H1 (cell line): ENCODE measurements around the gene QDPR. TPM values are rescaled to one million over a fixed set of nuclear protein-coding genes. Genes with fewer than 3 reads are reported as not detected.

Source experiments
- CTCF ChIA-PET: fragments of 300-600 bp; sonication (Branson Sonifier 250); formaldehyde crosslinking; loops from one replicate; lab custom pipeline; 2021; ENCODE audit not compliant: partially characterized antibody; lab: Charles Lee
- POLR2A ChIA-PET: fragments of 300-600 bp; sonication (Branson Sonifier 250); formaldehyde crosslinking; loops from one replicate; lab custom pipeline; 2021; ENCODE audit warnings: inconsistent platforms; ENCODE audit not compliant: partially characterized antibody; lab: Charles Lee
- DNase-seq, 2 experiments: peaks; one replicate each; pipeline versions ENCODE4 v3.0.0 to v3.0.0-alpha.2; 2010 to 2022; ENCODE audit warnings: low spot score in 2 of 2, low read depth in 1 of 2, mixed read lengths in 1 of 2
- FAIRE-seq: peaks from 2 replicates; lab custom pipeline; 2011; peaks lifted over from hg19 to GRCh38; lab: Jason Lieb, UNC
- H2AFZ ChIP-seq: 2 replicates; pipeline ENCODE4 v1.8.1; 2012; ENCODE audit warnings: low read length, inconsistent platforms
- H2AK5ac ChIP-seq: 2 replicates; pipeline ENCODE4 v1.6.1; 2013; ENCODE audit warnings: low read depth, low read length
- H2BK120ac ChIP-seq: replicated peaks from 2 replicates; pipeline ENCODE3; 2013; ENCODE audit warnings: low read depth, low read length, inconsistent platforms
- H2BK12ac ChIP-seq: 2 replicates; pipeline ENCODE4 v1.6.1; 2013; ENCODE audit warnings: low read depth, low read length
- H2BK15ac ChIP-seq: 2 replicates; pipeline ENCODE4 v1.6.1; 2013; ENCODE audit warnings: low read length
- H2BK20ac ChIP-seq: 2 replicates; pipeline ENCODE4 v1.6.1; 2013; ENCODE audit warnings: low read length
- H2BK5ac ChIP-seq: 2 replicates; pipeline ENCODE4 v1.6.1; 2013; ENCODE audit warnings: low read depth, low read length
- H3K14ac ChIP-seq: 2 replicates; pipeline ENCODE4 v1.6.1; 2013; ENCODE audit warnings: inconsistent platforms; ENCODE audit not compliant: insufficient read length
- H3K18ac ChIP-seq: 2 replicates; pipeline ENCODE4 v1.6.1; 2013; ENCODE audit warnings: low read length; ENCODE audit errors: extremely low read depth
- H3K23ac ChIP-seq: 2 replicates; pipeline ENCODE4 v1.6.1; 2013; ENCODE audit warnings: inconsistent platforms; ENCODE audit not compliant: insufficient read length
- H3K23me2 ChIP-seq: 2 replicates; pipeline ENCODE4 v1.6.1; 2013; ENCODE audit warnings: low read depth, low read length
- H3K27ac ChIP-seq: 2 replicates; pipeline ENCODE4 v1.6.1; 2011; ENCODE audit warnings: low read depth, low read length, inconsistent platforms
- H3K27me3 ChIP-seq, 4 experiments: replicated peaks in 1 of 4; 1 replicate in 1 of 4; 2 replicates in 3 of 4; pipeline versions ENCODE4 v1.6.1 to v1.8.1; 2011 to 2013; ENCODE audit warnings: low read length in 3 of 4, mild to moderate bottlenecking in 3 of 4, inconsistent platforms in 2 of 4, mixed read lengths in 2 of 4, moderate library complexity in 1 of 4; ENCODE audit not compliant: control insufficient read depth in 3 of 4, insufficient read depth in 3 of 4; ENCODE audit errors: extremely low read depth in 1 of 4
- H3K36me3 ChIP-seq, 4 experiments: 2 replicates each; pipeline versions ENCODE4 v1.6.1 to v1.8.1; 2011 to 2013; ENCODE audit warnings: mild to moderate bottlenecking in 4 of 4, low read length in 3 of 4, moderate library complexity in 2 of 4, control low read depth in 1 of 4, inconsistent platforms in 1 of 4; ENCODE audit not compliant: insufficient read depth in 4 of 4, control insufficient read depth in 2 of 4
- H3K4ac ChIP-seq: replicated peaks from 2 replicates; pipeline ENCODE3; 2013; ENCODE audit warnings: low read length, low read depth, mixed read lengths, inconsistent platforms; ENCODE audit not compliant: insufficient read length
- H3K4me1 ChIP-seq, 4 experiments: replicated peaks in 1 of 4; 1 replicate in 1 of 4; 2 replicates in 3 of 4; pipeline versions ENCODE4 v1.6.1 to v1.8.1; 2011 to 2013; ENCODE audit warnings: low read length in 3 of 4, inconsistent platforms in 2 of 4, mixed read lengths in 1 of 4; ENCODE audit not compliant: insufficient read depth in 4 of 4, control insufficient read depth in 3 of 4
- H3K4me2 ChIP-seq, 2 experiments: 2 replicates each; pipeline versions ENCODE4 v1.6.1 to v1.8.1; 2011 to 2013; ENCODE audit warnings: low read depth in 2 of 2, low read length in 2 of 2, control low read depth in 1 of 2, inconsistent platforms in 1 of 2, mild to moderate bottlenecking in 1 of 2; ENCODE audit not compliant: insufficient read depth in 1 of 2
- H3K4me3 ChIP-seq, 4 experiments: fragments of 200-600, 300-600 bp in 1 of 4; sonication (generic), shearing (Covaris generic), sonication (Bioruptor Twin) in 1 of 4; 2 replicates each; pipeline versions ENCODE4 v1.5.1 to v1.8.1; 2011 to 2016; ENCODE audit warnings: low read length in 4 of 4, low read depth in 3 of 4, control low read depth in 2 of 4, inconsistent platforms in 2 of 4, mild to moderate bottlenecking in 2 of 4, mixed read lengths in 1 of 4, moderate library complexity in 1 of 4; ENCODE audit not compliant: insufficient read depth in 2 of 4; ENCODE audit errors: extremely low read depth in 1 of 4
- H3K56ac ChIP-seq: replicated peaks from 2 replicates; pipeline ENCODE3; 2013; ENCODE audit warnings: low read depth, mild to moderate bottlenecking, mixed read lengths, low read length, inconsistent platforms; ENCODE audit not compliant: insufficient read length
- H3K79me1 ChIP-seq: 2 replicates; pipeline ENCODE4 v1.6.1; 2013; ENCODE audit warnings: low read depth, low read length, control low read depth
- H3K79me2 ChIP-seq, 2 experiments: 2 replicates each; pipeline versions ENCODE4 v1.6.1 to v1.8.1; 2012 to 2013; ENCODE audit warnings: low read length in 2 of 2, mild to moderate bottlenecking in 2 of 2, inconsistent platforms in 1 of 2; ENCODE audit not compliant: insufficient read depth in 2 of 2, control insufficient read depth in 1 of 2
- H3K9ac ChIP-seq, 4 experiments: replicated peaks in 1 of 4; 1 replicate in 1 of 4; 2 replicates in 3 of 4; pipeline versions ENCODE4 v1.6.1 to v1.8.1; 2011 to 2013; ENCODE audit warnings: low read depth in 3 of 4, low read length in 3 of 4, control low read depth in 2 of 4, mild to moderate bottlenecking in 2 of 4, moderate library complexity in 2 of 4, inconsistent platforms in 1 of 4; ENCODE audit errors: extremely low read depth in 1 of 4
- H3K9me3 ChIP-seq, 2 experiments: 2 replicates each; pipeline versions ENCODE4 v1.6.1 to v1.8.1; 2012 to 2013; ENCODE audit warnings: mild to moderate bottlenecking in 2 of 2, moderate library complexity in 2 of 2, control low read depth in 1 of 2, inconsistent platforms in 1 of 2, low read depth in 1 of 2, low read length in 1 of 2, mixed read lengths in 1 of 2; ENCODE audit not compliant: insufficient read depth in 2 of 2
- H4K20me1 ChIP-seq, 2 experiments: replicated peaks in 1 of 2; 2 replicates each; pipeline versions ENCODE3 to v1.8.1; 2011 to 2013; ENCODE audit warnings: inconsistent platforms in 2 of 2, low read length in 2 of 2, mild to moderate bottlenecking in 1 of 2; ENCODE audit not compliant: insufficient read depth in 2 of 2, control insufficient read depth in 1 of 2
- H4K5ac ChIP-seq: 2 replicates; pipeline ENCODE4 v1.6.1; 2013; ENCODE audit warnings: low read length, low read depth, mixed read lengths, inconsistent platforms; ENCODE audit not compliant: insufficient read length
- H4K8ac ChIP-seq: 2 replicates; pipeline ENCODE4 v1.8.0; 2013; ENCODE audit warnings: mild to moderate bottlenecking, moderate library complexity, low read length, inconsistent platforms; ENCODE audit not compliant: insufficient read depth; ENCODE audit errors: extremely low read depth
- H4K91ac ChIP-seq: replicated peaks from 2 replicates; pipeline ENCODE3; 2013; ENCODE audit warnings: low read length, mixed read lengths, inconsistent platforms; ENCODE audit not compliant: insufficient read length
- CBX8 ChIP-seq: fragments of 300-800, 300-1000 bp; sonication (generic); IDR thresholded peaks from 2 replicates; pipeline ENCODE4 v1.7.1; 2016; ENCODE audit warnings: low read depth, low read length, borderline replicate concordance
- CEBPB ChIP-seq: IDR thresholded peaks from 2 replicates; pipeline ENCODE4 v1.6.1; 2012; ENCODE audit warnings: low read depth, low read length
- NRF1 ChIP-seq: IDR thresholded peaks from 2 replicates; pipeline ENCODE4 v1.6.1; 2011; ENCODE audit warnings: mild to moderate bottlenecking, low read depth, low read length, improper control_type of control experiment
- POLR2A ChIP-seq, 2 experiments: IDR thresholded peaks; 1 replicate in 1 of 2; 2 replicates in 1 of 2; pipeline ENCODE4 v1.6.1; 2011; ENCODE audit warnings: low read depth in 2 of 2, low read length in 2 of 2, mild to moderate bottlenecking in 2 of 2; ENCODE audit errors: control extremely low read depth in 1 of 2
- RFX5 ChIP-seq: IDR thresholded peaks from 2 replicates; pipeline ENCODE4 v1.6.1; 2011; ENCODE audit warnings: low read depth, low read length, improper control_type of control experiment, borderline replicate concordance
- SIRT6 ChIP-seq: IDR thresholded peaks from one replicate; pipeline ENCODE4 v1.7.1; 2012; ENCODE audit warnings: low read length, inconsistent platforms
- WGBS, 2 experiments: shearing (Covaris generic) in 1 of 2; methylation state at CpG; one replicate each; pipeline versions ENCODE4 v1.1.6 to v1.1.7; 2013 to 2015; ENCODE audit warnings: low lambda C conversion rate in 2 of 2, mixed read lengths in 2 of 2, inconsistent platforms in 1 of 2, low coverage in 1 of 2, missing lambda C conversion rate in 1 of 2; ENCODE audit not compliant: insufficient replicate concordance in 2 of 2, insufficient coverage in 1 of 2, insufficient read length in 1 of 2; ENCODE audit errors: extremely low coverage in 1 of 2, missing lambda C conversion rate in 1 of 2; 5-methylcytosine and 5-hydroxymethylcytosine counted together
- polyA plus RNA-seq, 7 experiments: library from polyadenylated mRNA; depleted of rRNA in 3 of 7; stranded (reverse) in 5 of 7; unstranded in 2 of 7; fragments of >200 nt in 5 of 7; fragments of 200-250 nt in 2 of 7; gene quantifications; 1 replicate in 5 of 7; 2 replicates in 1 of 7; 4 replicates in 1 of 7; pipeline versions ENCODE4 v1.2.1 to v1.2.3, GENCODE V29; 2011 to 2013; ENCODE audit warnings: missing spikeins in 2 of 7, mixed read lengths in 2 of 7
- total RNA-seq: library from RNA; stranded (reverse); fragmentation: NEBNext Ultra II Directional; extraction: Animal tissue kit (Norgen Biotek cat#: 25700); gene quantifications from 2 replicates; pipeline ENCODE4 v1.2.1, GENCODE V29; 2021

The QDPR gene
- total and polyA plus RNA-seq, 2 of the 8 experiments (the other 6 are each of a cell fraction or from before 2014, with no cell fraction given): 33.6 to 35.9 TPM

GRCh38 chr4:17559709-17560048, 47.8 kb upstream of the QDPR start:
- H3K18ac ChIP-seq: no peak overlapping the region
- H3K23me2 ChIP-seq: no peaks in the 10 kb centered on the region
- H3K4me3 ChIP-seq: no peak overlapping the region
- no peak overlapping the region for H2AK5ac ChIP-seq
- H3K23ac ChIP-seq: no peak overlapping the region
- no peaks in the 10 kb centered on the region for H3K79me1 ChIP-seq
- H3K27me3 ChIP-seq: no peaks in the 10 kb centered on the region
- no peak overlapping the region for H3K14ac ChIP-seq
- ChIA-PET CTCF (interaction anchor here (2.4 kb wide), 1 partner anchor 11 kb away, joined by 9 read pairs; no protein-coding TSS in a partner anchor), POLR2A (interaction anchor here (1.0 kb wide), 1 partner anchor 76 kb away, joined by 5 read pairs; no protein-coding TSS in a partner anchor)
- no peak for DNase-seq
- H2BK120ac ChIP-seq: no peak overlapping the region
- no peak overlapping the region for H2AFZ ChIP-seq
- no peaks in the 10 kb centered on the region for H4K20me1 ChIP-seq
- WGBS, 2 experiments: 84% methylated on average over 3 of the region's 3 CpGs; no CpG with 5 or more reads in 1 of the 2 experiments
- H3K56ac ChIP-seq: no peak overlapping the region
- no peak overlapping the region for H2BK12ac ChIP-seq
- no peak overlapping the region for H2BK20ac ChIP-seq
- H4K91ac ChIP-seq: no peak overlapping the region
- H2BK15ac ChIP-seq: no peak overlapping the region
- TF ChIP-seq CBX8 (no peak), RFX5 (no peak), CEBPB (no peak), NRF1 (no peak), SIRT6 (no peak), POLR2A (IDR thresholded peaks at IDR 0.05; ENCODE audit: control extremely low read depth in 1 of 2, low read depth in 2 of 2, low read length in 2 of 2) (no peak)
- no peak overlapping the region for H3K4ac ChIP-seq
- H4K8ac ChIP-seq: no peak overlapping the region
- no peaks in the 10 kb centered on the region for H3K79me2 ChIP-seq
- H4K5ac ChIP-seq: no peak overlapping the region
- H3K27ac ChIP-seq: no peak overlapping the region
- H3K9me3 ChIP-seq: no peaks in the 10 kb centered on the region
- H3K36me3 ChIP-seq: no peaks in the 10 kb centered on the region
- no peaks in the 10 kb centered on the region for H3K4me1 ChIP-seq
- no peak overlapping the region for H3K9ac ChIP-seq
- H3K4me2 ChIP-seq: no peak overlapping the region
- H2BK5ac ChIP-seq: no peak overlapping the region
- no peak for FAIRE-seq
